ENCODE data around the gene C3orf52. TPM values are rescaled to one million over a fixed set of nuclear protein-coding genes. Genes with fewer than 3 reads are reported as not detected.

C3orf52 gene
- total RNA-seq (2014; rRNA removed; shearing (Covaris generic)) (14.1 and 16.6 TPM in 2 replicates), polyA plus RNA-seq (2016; fragmentation: Nextera tagmentation; extraction: Ambion mirVana) (7.9 and 8.1 TPM in 2 replicates)
- long read RNA-seq, transcript C3orf52-201 (6 exons, 2,277 nt) = major isoform, 6 of 10 reads
- long read RNA-seq, partial matches to known transcripts = 0 of 10 reads
- long read RNA-seq, other reads (novel, unspliced or antisense) = 4 of 10 reads

DNA sequence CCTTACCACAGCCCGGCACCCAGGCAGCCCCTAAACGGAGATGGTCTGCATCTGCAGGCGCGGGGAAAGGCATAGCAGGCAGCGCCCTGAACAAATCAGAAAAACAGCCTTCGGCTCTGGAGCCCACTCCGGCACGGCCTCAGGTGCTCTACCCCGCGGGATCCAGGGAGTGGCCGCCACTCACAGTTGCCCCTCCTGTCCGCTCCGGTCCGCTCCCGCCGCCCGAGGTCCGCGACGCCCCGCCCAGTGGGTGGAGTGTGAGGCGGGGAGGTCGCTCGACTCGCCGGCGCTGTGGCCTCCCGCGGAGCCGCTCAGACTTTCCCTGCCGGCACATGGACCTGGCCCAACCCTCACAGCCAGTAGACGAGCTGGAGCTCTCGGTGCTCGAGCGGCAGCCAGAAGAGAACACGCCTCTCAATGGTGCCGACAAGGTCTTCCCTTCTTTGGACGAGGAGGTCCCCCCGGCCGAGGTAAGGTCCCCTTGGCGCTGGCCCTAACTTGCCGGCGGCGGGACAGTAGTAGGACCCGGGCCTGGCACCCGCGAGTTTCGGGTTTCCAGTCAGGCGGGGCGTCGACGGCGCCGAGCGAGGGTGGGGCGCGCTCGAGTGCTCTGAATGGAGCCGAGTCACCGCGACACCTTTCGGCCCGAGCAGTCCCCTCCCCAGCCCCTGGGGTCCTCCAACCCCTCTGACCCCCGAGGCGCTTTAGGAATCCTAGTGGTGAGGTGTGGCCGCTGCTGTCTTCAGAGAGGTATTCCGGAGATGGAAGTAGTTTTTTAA, at the start of gene C3orf52:
TSS of gene C3orf52 (plus strand) at position 314 of the 779 bp plus-strand sequence. CDS start at position 333, 19 bp downstream.
- peaks cover 3% of the 10 kb centered on the region; the same call in 1 of the 2 replicates for H4K20me1 ChIP-seq (replicated peaks; ENCODE audit: insufficient read depth)
- Mint-ChIP-seq H3K27ac (peak within 1 kb of the TSS; percentile 81), H3K4me3 (peak within 1 kb of the TSS; percentile 95), H3K9me3 (no peaks in the 10 kb centered on the region), H3K36me3 (ENCODE audit: low read depth) (no peaks in the 10 kb centered on the region), H3K4me1 (peaks cover 36% of the 10 kb centered on the region), H3K27me3 (ENCODE audit: insufficient read depth, low read depth, poor library complexity) (peaks cover 9% of the 10 kb centered on the region)
- peak; percentile 92 for ATAC-seq
- peak; percentile 96 for DNase-seq (ENCODE audit: low spot score)
- H3K9me2 ChIP-seq (ENCODE audit: insufficient read depth) = no peaks in the 10 kb centered on the region
- H3F3A ChIP-seq (replicated peaks; ENCODE audit: low read depth) = peaks cover 5% of the 10 kb centered on the region; the same call in 1 of the 2 replicates
- H3K4me1 ChIP-seq (ENCODE audit: insufficient read depth) = peaks cover 22% of the 10 kb centered on the region
- TF ChIP-seq CREB1 (CRISPR knock-in tag; IDR thresholded peaks at IDR 0.05; ENCODE audit: low read depth) (no peak), ZNF331 (CRISPR knock-in tag; IDR thresholded peaks at IDR 0.05; ENCODE audit: low read depth) (no peak), POLR2AphosphoS5 (IDR thresholded peaks at IDR 0.05; ENCODE audit: low read depth) (peak; percentile 84), STAT1 (IDR thresholded peaks at IDR 0.05; ENCODE audit: unreplicated experiment) (no peak), JUNB (IDR thresholded peaks at IDR 0.05; ENCODE audit: unreplicated experiment) (no peak), EZH2 (IDR thresholded peaks at IDR 0.05; ENCODE audit: low read depth, unreplicated experiment) (no peak), ETS1 (IDR thresholded peaks at IDR 0.05) (no peak)
- TF ChIP-seq, protein P1, sequence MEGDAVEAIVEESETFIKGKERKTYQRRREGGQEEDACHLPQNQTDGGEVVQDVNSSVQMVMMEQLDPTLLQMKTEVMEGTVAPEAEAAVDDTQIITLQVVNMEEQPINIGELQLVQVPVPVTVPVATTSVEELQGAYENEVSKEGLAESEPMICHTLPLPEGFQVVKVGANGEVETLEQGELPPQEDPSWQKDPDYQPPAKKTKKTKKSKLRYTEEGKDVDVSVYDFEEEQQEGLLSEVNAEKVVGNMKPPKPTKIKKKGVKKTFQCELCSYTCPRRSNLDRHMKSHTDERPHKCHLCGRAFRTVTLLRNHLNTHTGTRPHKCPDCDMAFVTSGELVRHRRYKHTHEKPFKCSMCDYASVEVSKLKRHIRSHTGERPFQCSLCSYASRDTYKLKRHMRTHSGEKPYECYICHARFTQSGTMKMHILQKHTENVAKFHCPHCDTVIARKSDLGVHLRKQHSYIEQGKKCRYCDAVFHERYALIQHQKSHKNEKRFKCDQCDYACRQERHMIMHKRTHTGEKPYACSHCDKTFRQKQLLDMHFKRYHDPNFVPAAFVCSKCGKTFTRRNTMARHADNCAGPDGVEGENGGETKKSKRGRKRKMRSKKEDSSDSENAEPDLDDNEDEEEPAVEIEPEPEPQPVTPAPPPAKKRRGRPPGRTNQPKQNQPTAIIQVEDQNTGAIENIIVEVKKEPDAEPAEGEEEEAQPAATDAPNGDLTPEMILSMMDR (conservative IDR thresholded peaks at IDR 0.05; ENCODE audit: low read depth in 2 of 2) = peak in 1 of 2 experiments; percentile 37; a peak in 3 of 4 replicates
- TF ChIP-seq, protein P2, sequence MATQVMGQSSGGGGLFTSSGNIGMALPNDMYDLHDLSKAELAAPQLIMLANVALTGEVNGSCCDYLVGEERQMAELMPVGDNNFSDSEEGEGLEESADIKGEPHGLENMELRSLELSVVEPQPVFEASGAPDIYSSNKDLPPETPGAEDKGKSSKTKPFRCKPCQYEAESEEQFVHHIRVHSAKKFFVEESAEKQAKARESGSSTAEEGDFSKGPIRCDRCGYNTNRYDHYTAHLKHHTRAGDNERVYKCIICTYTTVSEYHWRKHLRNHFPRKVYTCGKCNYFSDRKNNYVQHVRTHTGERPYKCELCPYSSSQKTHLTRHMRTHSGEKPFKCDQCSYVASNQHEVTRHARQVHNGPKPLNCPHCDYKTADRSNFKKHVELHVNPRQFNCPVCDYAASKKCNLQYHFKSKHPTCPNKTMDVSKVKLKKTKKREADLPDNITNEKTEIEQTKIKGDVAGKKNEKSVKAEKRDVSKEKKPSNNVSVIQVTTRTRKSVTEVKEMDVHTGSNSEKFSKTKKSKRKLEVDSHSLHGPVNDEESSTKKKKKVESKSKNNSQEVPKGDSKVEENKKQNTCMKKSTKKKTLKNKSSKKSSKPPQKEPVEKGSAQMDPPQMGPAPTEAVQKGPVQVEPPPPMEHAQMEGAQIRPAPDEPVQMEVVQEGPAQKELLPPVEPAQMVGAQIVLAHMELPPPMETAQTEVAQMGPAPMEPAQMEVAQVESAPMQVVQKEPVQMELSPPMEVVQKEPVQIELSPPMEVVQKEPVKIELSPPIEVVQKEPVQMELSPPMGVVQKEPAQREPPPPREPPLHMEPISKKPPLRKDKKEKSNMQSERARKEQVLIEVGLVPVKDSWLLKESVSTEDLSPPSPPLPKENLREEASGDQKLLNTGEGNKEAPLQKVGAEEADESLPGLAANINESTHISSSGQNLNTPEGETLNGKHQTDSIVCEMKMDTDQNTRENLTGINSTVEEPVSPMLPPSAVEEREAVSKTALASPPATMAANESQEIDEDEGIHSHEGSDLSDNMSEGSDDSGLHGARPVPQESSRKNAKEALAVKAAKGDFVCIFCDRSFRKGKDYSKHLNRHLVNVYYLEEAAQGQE (IDR thresholded peaks at IDR 0.05; ENCODE audit: unreplicated experiment) = no peak
- TF ChIP-seq, protein P3, sequence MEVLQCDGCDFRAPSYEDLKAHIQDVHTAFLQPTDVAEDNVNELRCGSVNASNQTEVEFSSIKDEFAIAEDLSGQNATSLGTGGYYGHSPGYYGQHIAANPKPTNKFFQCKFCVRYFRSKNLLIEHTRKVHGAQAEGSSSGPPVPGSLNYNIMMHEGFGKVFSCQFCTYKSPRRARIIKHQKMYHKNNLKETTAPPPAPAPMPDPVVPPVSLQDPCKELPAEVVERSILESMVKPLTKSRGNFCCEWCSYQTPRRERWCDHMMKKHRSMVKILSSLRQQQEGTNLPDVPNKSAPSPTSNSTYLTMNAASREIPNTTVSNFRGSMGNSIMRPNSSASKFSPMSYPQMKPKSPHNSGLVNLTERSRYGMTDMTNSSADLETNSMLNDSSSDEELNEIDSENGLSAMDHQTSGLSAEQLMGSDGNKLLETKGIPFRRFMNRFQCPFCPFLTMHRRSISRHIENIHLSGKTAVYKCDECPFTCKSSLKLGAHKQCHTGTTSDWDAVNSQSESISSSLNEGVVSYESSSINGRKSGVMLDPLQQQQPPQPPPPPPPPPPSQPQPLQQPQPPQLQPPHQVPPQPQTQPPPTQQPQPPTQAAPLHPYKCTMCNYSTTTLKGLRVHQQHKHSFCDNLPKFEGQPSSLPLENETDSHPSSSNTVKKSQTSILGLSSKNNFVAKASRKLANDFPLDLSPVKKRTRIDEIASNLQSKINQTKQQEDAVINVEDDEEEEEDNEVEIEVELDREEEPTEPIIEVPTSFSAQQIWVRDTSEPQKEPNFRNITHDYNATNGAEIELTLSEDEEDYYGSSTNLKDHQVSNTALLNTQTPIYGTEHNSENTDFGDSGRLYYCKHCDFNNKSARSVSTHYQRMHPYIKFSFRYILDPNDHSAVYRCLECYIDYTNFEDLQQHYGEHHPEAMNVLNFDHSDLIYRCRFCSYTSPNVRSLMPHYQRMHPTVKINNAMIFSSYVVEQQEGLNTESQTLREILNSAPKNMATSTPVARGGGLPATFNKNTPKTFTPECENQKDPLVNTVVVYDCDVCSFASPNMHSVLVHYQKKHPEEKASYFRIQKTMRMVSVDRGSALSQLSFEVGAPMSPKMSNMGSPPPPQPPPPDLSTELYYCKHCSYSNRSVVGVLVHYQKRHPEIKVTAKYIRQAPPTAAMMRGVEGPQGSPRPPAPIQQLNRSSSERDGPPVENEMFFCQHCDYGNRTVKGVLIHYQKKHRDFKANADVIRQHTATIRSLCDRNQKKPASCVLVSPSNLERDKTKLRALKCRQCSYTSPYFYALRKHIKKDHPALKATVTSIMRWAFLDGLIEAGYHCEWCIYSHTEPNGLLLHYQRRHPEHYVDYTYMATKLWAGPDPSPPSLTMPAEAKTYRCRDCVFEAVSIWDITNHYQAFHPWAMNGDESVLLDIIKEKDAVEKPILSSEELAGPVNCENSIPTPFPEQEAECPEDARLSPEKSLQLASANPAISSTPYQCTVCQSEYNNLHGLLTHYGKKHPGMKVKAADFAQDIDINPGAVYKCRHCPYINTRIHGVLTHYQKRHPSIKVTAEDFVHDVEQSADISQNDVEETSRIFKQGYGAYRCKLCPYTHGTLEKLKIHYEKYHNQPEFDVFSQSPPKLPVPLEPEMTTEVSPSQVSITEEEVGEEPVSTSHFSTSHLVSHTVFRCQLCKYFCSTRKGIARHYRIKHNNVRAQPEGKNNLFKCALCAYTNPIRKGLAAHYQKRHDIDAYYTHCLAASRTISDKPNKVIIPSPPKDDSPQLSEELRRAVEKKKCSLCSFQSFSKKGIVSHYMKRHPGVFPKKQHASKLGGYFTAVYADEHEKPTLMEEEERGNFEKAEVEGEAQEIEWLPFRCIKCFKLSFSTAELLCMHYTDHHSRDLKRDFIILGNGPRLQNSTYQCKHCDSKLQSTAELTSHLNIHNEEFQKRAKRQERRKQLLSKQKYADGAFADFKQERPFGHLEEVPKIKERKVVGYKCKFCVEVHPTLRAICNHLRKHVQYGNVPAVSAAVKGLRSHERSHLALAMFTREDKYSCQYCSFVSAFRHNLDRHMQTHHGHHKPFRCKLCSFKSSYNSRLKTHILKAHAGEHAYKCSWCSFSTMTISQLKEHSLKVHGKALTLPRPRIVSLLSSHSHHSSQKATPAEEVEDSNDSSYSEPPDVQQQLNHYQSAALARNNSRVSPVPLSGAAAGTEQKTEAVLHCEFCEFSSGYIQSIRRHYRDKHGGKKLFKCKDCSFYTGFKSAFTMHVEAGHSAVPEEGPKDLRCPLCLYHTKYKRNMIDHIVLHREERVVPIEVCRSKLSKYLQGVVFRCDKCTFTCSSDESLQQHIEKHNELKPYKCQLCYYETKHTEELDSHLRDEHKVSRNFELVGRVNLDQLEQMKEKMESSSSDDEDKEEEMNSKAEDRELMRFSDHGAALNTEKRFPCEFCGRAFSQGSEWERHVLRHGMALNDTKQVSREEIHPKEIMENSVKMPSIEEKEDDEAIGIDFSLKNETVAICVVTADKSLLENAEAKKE (CRISPR knock-in tag; IDR thresholded peaks at IDR 0.05) = no peak
- H3K36me3 ChIP-seq (ENCODE audit: insufficient read depth) = no peaks in the 10 kb centered on the region
- H3K27me3 ChIP-seq (ENCODE audit: insufficient read depth) = peaks cover 19% of the 10 kb centered on the region
- H3K79me2 ChIP-seq (replicated peaks; ENCODE audit: insufficient read depth) = peaks cover 41% of the 10 kb centered on the region
- H2AFZ ChIP-seq = peak within 1 kb of the TSS; percentile 96
- H3K27ac ChIP-seq (ENCODE audit: low read depth) = peak within 1 kb of the TSS; percentile 85; the same call in 1 of the 2 replicates
- H3K4me3 ChIP-seq = peak within 1 kb of the TSS; percentile 94
- H3K4me2 ChIP-seq = peak within 1 kb of the TSS; percentile 96

Measured in GM23338 (cell line).